ENCODE measurements around the gene EIF4G3.

EIF4G3 gene

DNA sequence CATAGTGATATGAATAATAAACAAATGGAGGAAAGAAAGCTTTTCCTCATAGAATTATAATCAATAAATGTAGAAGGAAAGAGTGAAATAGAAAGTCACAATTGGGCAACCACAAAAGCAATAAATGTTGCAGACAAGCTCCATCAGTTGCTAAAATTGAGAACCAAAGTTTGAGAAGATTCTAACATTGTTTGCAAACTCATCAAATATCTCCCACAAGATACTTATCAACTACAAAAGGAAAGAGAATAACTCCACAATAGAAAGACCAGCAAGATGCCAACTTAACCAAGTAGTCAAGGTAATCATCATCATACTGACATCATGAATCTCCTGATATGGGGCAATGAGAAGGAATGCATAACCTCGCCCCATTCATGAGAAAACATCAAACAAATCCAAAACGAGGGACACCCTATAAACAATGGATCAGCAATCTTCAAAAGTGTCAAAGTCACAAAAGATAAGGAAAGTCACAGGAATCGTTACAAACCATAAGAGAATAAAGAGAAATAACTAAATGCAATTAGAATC lies 16.4 kb downstream of the EIF4G3 start:
- no peak for DNase-seq
- H3K36me3 ChIP-seq: peaks cover 17% of the 10 kb centered on the region
- no peaks in the 10 kb centered on the region for H3K9me3 ChIP-seq (ENCODE audit: severe bottlenecking)
- H3K27ac ChIP-seq: no peak overlapping the region
- no peak overlapping the region for H3K4me3 ChIP-seq (ENCODE audit: low read depth, low read length)
- TF ChIP-seq, protein P1, sequence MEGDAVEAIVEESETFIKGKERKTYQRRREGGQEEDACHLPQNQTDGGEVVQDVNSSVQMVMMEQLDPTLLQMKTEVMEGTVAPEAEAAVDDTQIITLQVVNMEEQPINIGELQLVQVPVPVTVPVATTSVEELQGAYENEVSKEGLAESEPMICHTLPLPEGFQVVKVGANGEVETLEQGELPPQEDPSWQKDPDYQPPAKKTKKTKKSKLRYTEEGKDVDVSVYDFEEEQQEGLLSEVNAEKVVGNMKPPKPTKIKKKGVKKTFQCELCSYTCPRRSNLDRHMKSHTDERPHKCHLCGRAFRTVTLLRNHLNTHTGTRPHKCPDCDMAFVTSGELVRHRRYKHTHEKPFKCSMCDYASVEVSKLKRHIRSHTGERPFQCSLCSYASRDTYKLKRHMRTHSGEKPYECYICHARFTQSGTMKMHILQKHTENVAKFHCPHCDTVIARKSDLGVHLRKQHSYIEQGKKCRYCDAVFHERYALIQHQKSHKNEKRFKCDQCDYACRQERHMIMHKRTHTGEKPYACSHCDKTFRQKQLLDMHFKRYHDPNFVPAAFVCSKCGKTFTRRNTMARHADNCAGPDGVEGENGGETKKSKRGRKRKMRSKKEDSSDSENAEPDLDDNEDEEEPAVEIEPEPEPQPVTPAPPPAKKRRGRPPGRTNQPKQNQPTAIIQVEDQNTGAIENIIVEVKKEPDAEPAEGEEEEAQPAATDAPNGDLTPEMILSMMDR (IDR thresholded peaks at IDR 0.05; ENCODE audit: low read depth, low read length): no peak
- H3K27me3 ChIP-seq (ENCODE audit: insufficient read depth, low read depth, severe bottlenecking): no peaks in the 10 kb centered on the region

DNA sequence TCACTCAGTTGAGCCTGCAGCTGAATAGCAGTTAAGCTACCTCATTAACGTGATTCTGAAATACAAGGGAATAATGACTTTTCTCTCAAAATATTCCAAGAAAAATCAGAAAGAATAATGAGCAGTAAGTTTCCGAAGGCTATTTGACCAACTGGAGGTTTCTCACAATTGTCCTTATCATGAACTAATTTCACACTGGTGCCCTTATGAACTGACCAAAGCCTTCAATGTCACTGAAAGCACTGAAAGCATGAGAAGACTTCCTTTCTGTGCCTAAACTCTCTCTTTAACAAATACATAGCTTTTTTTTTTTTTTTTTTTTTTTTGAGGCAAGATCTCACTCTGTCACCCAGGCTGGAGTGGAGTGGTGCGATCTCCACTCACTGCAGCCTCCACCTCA lies 18.8 kb downstream of the EIF4G3 start:
- Histone ChIP-seq H3K9me3 (ENCODE audit: severe bottlenecking) (no peaks in the 10 kb centered on the region), H3K27me3 (ENCODE audit: insufficient read depth, low read depth, severe bottlenecking) (no peaks in the 10 kb centered on the region), H3K4me3 (ENCODE audit: low read depth, low read length) (no peak overlapping the region), H3K27ac (no peak overlapping the region), H3K36me3 (peaks cover 21% of the 10 kb centered on the region)
- no peak for DNase-seq
- TF ChIP-seq, protein P1 (IDR thresholded peaks at IDR 0.05; ENCODE audit: low read depth, low read length): no peak

GRCh38 chr1:21157054-21157453 lies 19.6 kb downstream of the EIF4G3 start:
- Histone ChIP-seq H3K27ac (no peak overlapping the region), H3K27me3 (ENCODE audit: insufficient read depth, low read depth, severe bottlenecking) (no peaks in the 10 kb centered on the region), H3K9me3 (ENCODE audit: severe bottlenecking) (no peaks in the 10 kb centered on the region), H3K36me3 (peaks cover 19% of the 10 kb centered on the region), H3K4me3 (ENCODE audit: low read depth, low read length) (no peak overlapping the region)
- DNase-seq: no peak
- TF ChIP-seq, protein P1 (IDR thresholded peaks at IDR 0.05; ENCODE audit: low read depth, low read length): no peak

- Histone ChIP-seq H3K4me3 (ENCODE audit: low read depth, low read length) (no peak overlapping the region), H3K9me3 (ENCODE audit: severe bottlenecking) (no peaks in the 10 kb centered on the region), H3K27me3 (ENCODE audit: insufficient read depth, low read depth, severe bottlenecking) (no peaks in the 10 kb centered on the region), H3K36me3 (peaks cover 13% of the 10 kb centered on the region), H3K27ac (no peak overlapping the region)
- TF ChIP-seq, protein P1 (IDR thresholded peaks at IDR 0.05; ENCODE audit: low read depth, low read length): no peak
- DNase-seq: no peak
These were observed 20.7 kb downstream of the EIF4G3 start for GRCh38 chr1:21156019-21156418.

- no peak overlapping the region for H3K27ac ChIP-seq
These were observed 22.0 kb downstream of the EIF4G3 start for GRCh38 chr1:21154717-21155116.

More at GRCh38 chr1:21154717-21155116, 22.0 kb downstream of the EIF4G3 start:
- peaks cover 12% of the 10 kb centered on the region for H3K36me3 ChIP-seq
- TF ChIP-seq, protein P1 (IDR thresholded peaks at IDR 0.05; ENCODE audit: low read depth, low read length): no peak
- no peaks in the 10 kb centered on the region for H3K9me3 ChIP-seq (ENCODE audit: severe bottlenecking)
- H3K4me3 ChIP-seq (ENCODE audit: low read depth, low read length): no peak overlapping the region
- no peaks in the 10 kb centered on the region for H3K27me3 ChIP-seq (ENCODE audit: insufficient read depth, low read depth, severe bottlenecking)
- no peak for DNase-seq
